H1 (cell line): Measurements from ENCODE around the gene AHR. TPM values are rescaled to one million over a fixed set of nuclear protein-coding genes. Genes with fewer than 3 reads are reported as not detected.

Experiments
- CTCF ChIA-PET: fragments of 300-600 bp; sonication (Branson Sonifier 250); formaldehyde crosslinking; loops from one replicate; lab custom pipeline; 2021; ENCODE audit not compliant: partially characterized antibody; lab: Charles Lee
- POLR2A ChIA-PET: fragments of 300-600 bp; sonication (Branson Sonifier 250); formaldehyde crosslinking; loops from one replicate; lab custom pipeline; 2021; ENCODE audit warnings: inconsistent platforms; ENCODE audit not compliant: partially characterized antibody; lab: Charles Lee
- DNase-seq, 2 experiments: peaks; one replicate each; pipeline versions ENCODE4 v3.0.0 to v3.0.0-alpha.2; 2010 to 2022; ENCODE audit warnings: low spot score in 2 of 2, low read depth in 1 of 2, mixed read lengths in 1 of 2
- FAIRE-seq: peaks from 2 replicates; lab custom pipeline; 2011; peaks lifted over from hg19 to GRCh38; lab: Jason Lieb, UNC
- H2AFZ ChIP-seq: 2 replicates; pipeline ENCODE4 v1.8.1; 2012; ENCODE audit warnings: low read length, inconsistent platforms
- H2AK5ac ChIP-seq: 2 replicates; pipeline ENCODE4 v1.6.1; 2013; ENCODE audit warnings: low read depth, low read length
- H2BK120ac ChIP-seq: replicated peaks from 2 replicates; pipeline ENCODE3; 2013; ENCODE audit warnings: low read depth, low read length, inconsistent platforms
- H2BK12ac ChIP-seq: 2 replicates; pipeline ENCODE4 v1.6.1; 2013; ENCODE audit warnings: low read depth, low read length
- H2BK15ac ChIP-seq: 2 replicates; pipeline ENCODE4 v1.6.1; 2013; ENCODE audit warnings: low read length
- H2BK20ac ChIP-seq: 2 replicates; pipeline ENCODE4 v1.6.1; 2013; ENCODE audit warnings: low read length
- H2BK5ac ChIP-seq: 2 replicates; pipeline ENCODE4 v1.6.1; 2013; ENCODE audit warnings: low read depth, low read length
- H3K14ac ChIP-seq: 2 replicates; pipeline ENCODE4 v1.6.1; 2013; ENCODE audit warnings: inconsistent platforms; ENCODE audit not compliant: insufficient read length
- H3K18ac ChIP-seq: 2 replicates; pipeline ENCODE4 v1.6.1; 2013; ENCODE audit warnings: low read length; ENCODE audit errors: extremely low read depth
- H3K23ac ChIP-seq: 2 replicates; pipeline ENCODE4 v1.6.1; 2013; ENCODE audit warnings: inconsistent platforms; ENCODE audit not compliant: insufficient read length
- H3K23me2 ChIP-seq: 2 replicates; pipeline ENCODE4 v1.6.1; 2013; ENCODE audit warnings: low read depth, low read length
- H3K27ac ChIP-seq: 2 replicates; pipeline ENCODE4 v1.6.1; 2011; ENCODE audit warnings: low read depth, low read length, inconsistent platforms
- H3K27me3 ChIP-seq, 4 experiments: replicated peaks in 1 of 4; 1 replicate in 1 of 4; 2 replicates in 3 of 4; pipeline versions ENCODE4 v1.6.1 to v1.8.1; 2011 to 2013; ENCODE audit warnings: low read length in 3 of 4, mild to moderate bottlenecking in 3 of 4, inconsistent platforms in 2 of 4, mixed read lengths in 2 of 4, moderate library complexity in 1 of 4; ENCODE audit not compliant: control insufficient read depth in 3 of 4, insufficient read depth in 3 of 4; ENCODE audit errors: extremely low read depth in 1 of 4
- H3K36me3 ChIP-seq, 4 experiments: 2 replicates each; pipeline versions ENCODE4 v1.6.1 to v1.8.1; 2011 to 2013; ENCODE audit warnings: mild to moderate bottlenecking in 4 of 4, low read length in 3 of 4, moderate library complexity in 2 of 4, control low read depth in 1 of 4, inconsistent platforms in 1 of 4; ENCODE audit not compliant: insufficient read depth in 4 of 4, control insufficient read depth in 2 of 4
- H3K4ac ChIP-seq: replicated peaks from 2 replicates; pipeline ENCODE3; 2013; ENCODE audit warnings: low read length, low read depth, mixed read lengths, inconsistent platforms; ENCODE audit not compliant: insufficient read length
- H3K4me1 ChIP-seq, 4 experiments: replicated peaks in 1 of 4; 1 replicate in 1 of 4; 2 replicates in 3 of 4; pipeline versions ENCODE4 v1.6.1 to v1.8.1; 2011 to 2013; ENCODE audit warnings: low read length in 3 of 4, inconsistent platforms in 2 of 4, mixed read lengths in 1 of 4; ENCODE audit not compliant: insufficient read depth in 4 of 4, control insufficient read depth in 3 of 4
- H3K4me2 ChIP-seq, 2 experiments: 2 replicates each; pipeline versions ENCODE4 v1.6.1 to v1.8.1; 2011 to 2013; ENCODE audit warnings: low read depth in 2 of 2, low read length in 2 of 2, control low read depth in 1 of 2, inconsistent platforms in 1 of 2, mild to moderate bottlenecking in 1 of 2; ENCODE audit not compliant: insufficient read depth in 1 of 2
- H3K4me3 ChIP-seq, 4 experiments: fragments of 200-600, 300-600 bp in 1 of 4; sonication (generic), shearing (Covaris generic), sonication (Bioruptor Twin) in 1 of 4; 2 replicates each; pipeline versions ENCODE4 v1.5.1 to v1.8.1; 2011 to 2016; ENCODE audit warnings: low read length in 4 of 4, low read depth in 3 of 4, control low read depth in 2 of 4, inconsistent platforms in 2 of 4, mild to moderate bottlenecking in 2 of 4, mixed read lengths in 1 of 4, moderate library complexity in 1 of 4; ENCODE audit not compliant: insufficient read depth in 2 of 4; ENCODE audit errors: extremely low read depth in 1 of 4
- H3K56ac ChIP-seq: replicated peaks from 2 replicates; pipeline ENCODE3; 2013; ENCODE audit warnings: low read depth, mild to moderate bottlenecking, mixed read lengths, low read length, inconsistent platforms; ENCODE audit not compliant: insufficient read length
- H3K79me1 ChIP-seq: 2 replicates; pipeline ENCODE4 v1.6.1; 2013; ENCODE audit warnings: low read depth, low read length, control low read depth
- H3K79me2 ChIP-seq, 2 experiments: 2 replicates each; pipeline versions ENCODE4 v1.6.1 to v1.8.1; 2012 to 2013; ENCODE audit warnings: low read length in 2 of 2, mild to moderate bottlenecking in 2 of 2, inconsistent platforms in 1 of 2; ENCODE audit not compliant: insufficient read depth in 2 of 2, control insufficient read depth in 1 of 2
- H3K9ac ChIP-seq, 4 experiments: replicated peaks in 1 of 4; 1 replicate in 1 of 4; 2 replicates in 3 of 4; pipeline versions ENCODE4 v1.6.1 to v1.8.1; 2011 to 2013; ENCODE audit warnings: low read depth in 3 of 4, low read length in 3 of 4, control low read depth in 2 of 4, mild to moderate bottlenecking in 2 of 4, moderate library complexity in 2 of 4, inconsistent platforms in 1 of 4; ENCODE audit errors: extremely low read depth in 1 of 4
- H3K9me3 ChIP-seq, 2 experiments: 2 replicates each; pipeline versions ENCODE4 v1.6.1 to v1.8.1; 2012 to 2013; ENCODE audit warnings: mild to moderate bottlenecking in 2 of 2, moderate library complexity in 2 of 2, control low read depth in 1 of 2, inconsistent platforms in 1 of 2, low read depth in 1 of 2, low read length in 1 of 2, mixed read lengths in 1 of 2; ENCODE audit not compliant: insufficient read depth in 2 of 2
- H4K20me1 ChIP-seq, 2 experiments: replicated peaks in 1 of 2; 2 replicates each; pipeline versions ENCODE3 to v1.8.1; 2011 to 2013; ENCODE audit warnings: inconsistent platforms in 2 of 2, low read length in 2 of 2, mild to moderate bottlenecking in 1 of 2; ENCODE audit not compliant: insufficient read depth in 2 of 2, control insufficient read depth in 1 of 2
- H4K5ac ChIP-seq: 2 replicates; pipeline ENCODE4 v1.6.1; 2013; ENCODE audit warnings: low read length, low read depth, mixed read lengths, inconsistent platforms; ENCODE audit not compliant: insufficient read length
- H4K8ac ChIP-seq: 2 replicates; pipeline ENCODE4 v1.8.0; 2013; ENCODE audit warnings: mild to moderate bottlenecking, moderate library complexity, low read length, inconsistent platforms; ENCODE audit not compliant: insufficient read depth; ENCODE audit errors: extremely low read depth
- H4K91ac ChIP-seq: replicated peaks from 2 replicates; pipeline ENCODE3; 2013; ENCODE audit warnings: low read length, mixed read lengths, inconsistent platforms; ENCODE audit not compliant: insufficient read length
- ASH2L ChIP-seq: fragments of 200-600, 300-600 bp; sonication (generic); IDR thresholded peaks from one replicate; pipeline ENCODE4 v1.7.1; 2017; ENCODE audit warnings: low read length
- EGR1 ChIP-seq: IDR thresholded peaks from 2 replicates; pipeline ENCODE4 v1.6.1; 2011; ENCODE audit warnings: low read depth, low read length, borderline replicate concordance
- GABPA ChIP-seq: IDR thresholded peaks from 2 replicates; pipeline ENCODE4 v1.6.1; 2011; ENCODE audit warnings: mild to moderate bottlenecking, low read length, moderate library complexity, borderline replicate concordance; ENCODE audit not compliant: insufficient read depth
- HDAC2 ChIP-seq, 2 experiments: fragments of 300-600 bp in 1 of 2; sonication (generic) in 1 of 2; IDR thresholded peaks; 2 replicates each; pipeline ENCODE4 v1.6.1; 2011 to 2012; ENCODE audit warnings: low read depth in 2 of 2, low read length in 2 of 2, mild to moderate bottlenecking in 2 of 2, moderate library complexity in 2 of 2, borderline replicate concordance in 1 of 2, inconsistent platforms in 1 of 2
- NANOG ChIP-seq: IDR thresholded peaks from 2 replicates; pipeline ENCODE4 v1.6.1; 2011; ENCODE audit warnings: low read length, low read depth, mild to moderate bottlenecking, inconsistent platforms; ENCODE audit not compliant: insufficient read depth, poor library complexity, severe bottlenecking
- NRF1 ChIP-seq: IDR thresholded peaks from 2 replicates; pipeline ENCODE4 v1.6.1; 2011; ENCODE audit warnings: mild to moderate bottlenecking, low read depth, low read length, improper control_type of control experiment
- PHF8 ChIP-seq: fragments of 200-600 bp; sonication (generic); conservative IDR thresholded peaks from 2 replicates; pipeline ENCODE4 v1.7.1; 2012; ENCODE audit warnings: low read depth, mild to moderate bottlenecking, inconsistent platforms, low read length, moderate library complexity
- POLR2A ChIP-seq, 2 experiments: IDR thresholded peaks; 1 replicate in 1 of 2; 2 replicates in 1 of 2; pipeline ENCODE4 v1.6.1; 2011; ENCODE audit warnings: low read depth in 2 of 2, low read length in 2 of 2, mild to moderate bottlenecking in 2 of 2; ENCODE audit errors: control extremely low read depth in 1 of 2
- WGBS, 2 experiments: shearing (Covaris generic) in 1 of 2; methylation state at CpG; one replicate each; pipeline versions ENCODE4 v1.1.6 to v1.1.7; 2013 to 2015; ENCODE audit warnings: low lambda C conversion rate in 2 of 2, mixed read lengths in 2 of 2, inconsistent platforms in 1 of 2, low coverage in 1 of 2, missing lambda C conversion rate in 1 of 2; ENCODE audit not compliant: insufficient replicate concordance in 2 of 2, insufficient coverage in 1 of 2, insufficient read length in 1 of 2; ENCODE audit errors: extremely low coverage in 1 of 2, missing lambda C conversion rate in 1 of 2; 5-methylcytosine and 5-hydroxymethylcytosine counted together
- polyA plus RNA-seq, 7 experiments: library from polyadenylated mRNA; depleted of rRNA in 3 of 7; stranded (reverse) in 5 of 7; unstranded in 2 of 7; fragments of >200 nt in 5 of 7; fragments of 200-250 nt in 2 of 7; gene quantifications; 1 replicate in 5 of 7; 2 replicates in 1 of 7; 4 replicates in 1 of 7; pipeline versions ENCODE4 v1.2.1 to v1.2.3, GENCODE V29; 2011 to 2013; ENCODE audit warnings: missing spikeins in 2 of 7, mixed read lengths in 2 of 7
- total RNA-seq: library from RNA; stranded (reverse); fragmentation: NEBNext Ultra II Directional; extraction: Animal tissue kit (Norgen Biotek cat#: 25700); gene quantifications from 2 replicates; pipeline ENCODE4 v1.2.1, GENCODE V29; 2021

AHR gene
- total and polyA plus RNA-seq, 2 of the 8 experiments (the other 6 are each of a cell fraction or from before 2014, with no cell fraction given): 1.4 to 9.7 TPM

- H3K79me1 ChIP-seq: no peaks in the 10 kb centered on the region
- no peak overlapping the region for H3K56ac ChIP-seq
- no peak overlapping the region for H2BK15ac ChIP-seq
- no peak overlapping the region for H3K23ac ChIP-seq
- no peak overlapping the region for H2BK5ac ChIP-seq
- no peaks in the 10 kb centered on the region; a peak in 1 of 7 replicates for H3K27me3 ChIP-seq
- ChIA-PET POLR2A (interaction anchor here (1.0 kb wide), 1 partner anchor 33 kb away, joined by 3 read pairs; no protein-coding TSS in a partner anchor), CTCF (interaction anchor here (1.1 kb wide), 1 partner anchor 244 kb away, joined by 3 read pairs; no protein-coding TSS in a partner anchor)
- no peaks in the 10 kb centered on the region for H4K20me1 ChIP-seq
- no peaks in the 10 kb centered on the region for H3K9me3 ChIP-seq
- no peak overlapping the region for H4K91ac ChIP-seq
- H4K8ac ChIP-seq: no peak overlapping the region
- no peak for DNase-seq
- no peak overlapping the region for H2BK20ac ChIP-seq
- no peak overlapping the region for H3K9ac ChIP-seq
- no peak overlapping the region for H2AK5ac ChIP-seq
- H3K18ac ChIP-seq: no peak overlapping the region
- FAIRE-seq: no peak
- H2AFZ ChIP-seq: no peak overlapping the region
- no peaks in the 10 kb centered on the region for H3K36me3 ChIP-seq
- H4K5ac ChIP-seq: no peak overlapping the region
- H3K4me3 ChIP-seq: no peak overlapping the region
- H3K4me2 ChIP-seq: no peak overlapping the region
- no peak overlapping the region for H3K27ac ChIP-seq
- no peaks in the 10 kb centered on the region for H3K23me2 ChIP-seq
- WGBS, 2 experiments: 91% methylated on average over 5 of the region's 5 CpGs; no CpG with 5 or more reads in 1 of the 2 experiments
- H3K79me2 ChIP-seq: no peaks in the 10 kb centered on the region
- no peak overlapping the region for H2BK120ac ChIP-seq
- no peak overlapping the region for H3K14ac ChIP-seq
- H3K4me1 ChIP-seq: no peaks in the 10 kb centered on the region
- no peak overlapping the region for H2BK12ac ChIP-seq
- TF ChIP-seq HDAC2 (IDR thresholded peaks at IDR 0.05; ENCODE audit: borderline replicate concordance in 1 of 2, low read depth in 2 of 2, low read length in 2 of 2) (no peak), NANOG (no peak), EGR1 (no peak), NRF1 (no peak), POLR2A (IDR thresholded peaks at IDR 0.05; ENCODE audit: control extremely low read depth in 1 of 2, low read depth in 2 of 2, low read length in 2 of 2) (no peak), PHF8 (no peak), ASH2L (no peak), GABPA (no peak)
- no peak overlapping the region for H3K4ac ChIP-seq
These were observed 76.2 kb downstream of the AHR start for GRCh38 chr7:17374654-17375053.
